ENCODE data around the gene TIMM22. TPM values are rescaled to one million over a fixed set of nuclear protein-coding genes. Genes with fewer than 3 reads are reported as not detected.

TIMM22 gene
- polyA plus RNA-seq, 3 donors: 3.2 to 13.6 (median 13.1) TPM

DNA sequence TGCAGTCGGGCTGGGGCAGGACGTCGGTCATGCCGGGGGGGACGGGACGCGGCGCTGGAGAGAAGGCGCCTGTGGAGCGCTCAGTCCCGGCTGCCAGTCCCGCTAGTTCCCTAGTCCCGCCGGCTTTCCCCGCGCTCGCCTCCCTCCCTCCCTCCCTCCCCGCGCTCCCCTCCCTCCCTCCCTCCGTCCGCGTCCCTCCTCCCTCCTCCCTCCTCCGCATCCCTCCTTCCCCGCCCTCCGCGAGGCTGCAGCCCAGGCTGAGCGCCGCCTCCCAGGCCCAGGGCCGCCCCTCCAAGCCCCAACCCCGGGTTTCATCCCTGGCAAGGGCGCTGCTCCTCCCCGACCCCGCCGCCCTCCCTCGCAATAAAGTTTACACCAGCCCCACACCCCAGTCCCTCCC, 34.8 kb downstream of the TIMM22 start:
- no peak overlapping the region for H3K4me2 ChIP-seq (replicated peaks; ENCODE audit: extremely low read depth, low read length, poor library complexity, severe bottlenecking)
- Mint-ChIP-seq H3K4me3 (no peak overlapping the region), H3K36me3 (peaks cover 25 to 66% of the 10 kb centered on the region in 2 donors), H3K9me3 (no peaks in the 10 kb centered on the region), H3K27me3 (ENCODE audit: low read depth in 3 of 3) (no peaks in the 10 kb centered on the region), H3K27ac (no peak overlapping the region), H3K4me1 (peaks cover 13% of the 10 kb centered on the region)
- 73% methylated on average over 13 of the region's 35 CpGs for WGBS (ENCODE audit: insufficient coverage)
- H3K27me3 ChIP-seq (ENCODE audit: control insufficient read depth in 2 of 2, insufficient read depth in 2 of 2, low read length in 2 of 2): no peaks in the 10 kb centered on the region
- no peaks in the 10 kb centered on the region for H3K9me3 ChIP-seq (replicated peaks in 1 of 2; ENCODE audit: control insufficient read depth in 1 of 2, insufficient read depth in 1 of 2, low read length in 2 of 2)
- TF ChIP-seq, protein P1, sequence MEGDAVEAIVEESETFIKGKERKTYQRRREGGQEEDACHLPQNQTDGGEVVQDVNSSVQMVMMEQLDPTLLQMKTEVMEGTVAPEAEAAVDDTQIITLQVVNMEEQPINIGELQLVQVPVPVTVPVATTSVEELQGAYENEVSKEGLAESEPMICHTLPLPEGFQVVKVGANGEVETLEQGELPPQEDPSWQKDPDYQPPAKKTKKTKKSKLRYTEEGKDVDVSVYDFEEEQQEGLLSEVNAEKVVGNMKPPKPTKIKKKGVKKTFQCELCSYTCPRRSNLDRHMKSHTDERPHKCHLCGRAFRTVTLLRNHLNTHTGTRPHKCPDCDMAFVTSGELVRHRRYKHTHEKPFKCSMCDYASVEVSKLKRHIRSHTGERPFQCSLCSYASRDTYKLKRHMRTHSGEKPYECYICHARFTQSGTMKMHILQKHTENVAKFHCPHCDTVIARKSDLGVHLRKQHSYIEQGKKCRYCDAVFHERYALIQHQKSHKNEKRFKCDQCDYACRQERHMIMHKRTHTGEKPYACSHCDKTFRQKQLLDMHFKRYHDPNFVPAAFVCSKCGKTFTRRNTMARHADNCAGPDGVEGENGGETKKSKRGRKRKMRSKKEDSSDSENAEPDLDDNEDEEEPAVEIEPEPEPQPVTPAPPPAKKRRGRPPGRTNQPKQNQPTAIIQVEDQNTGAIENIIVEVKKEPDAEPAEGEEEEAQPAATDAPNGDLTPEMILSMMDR (IDR thresholded peaks at IDR 0.05): no peak
- no peak overlapping the region for H2AFZ ChIP-seq (ENCODE audit: insufficient read depth, low read depth, low read length, poor library complexity, severe bottlenecking)
- H3K27ac ChIP-seq (ENCODE audit: low read depth in 1 of 2, low read length in 2 of 2): no peak overlapping the region
- H3K9ac ChIP-seq (ENCODE audit: insufficient read depth, low read length, poor library complexity, severe bottlenecking): no peak overlapping the region
- intact Hi-C loops (cut with micrococcal nuclease): no loop called here
- no peak overlapping the region for H3K4me3 ChIP-seq (replicated peaks in 1 of 3; ENCODE audit: low read depth in 2 of 3, low read length in 3 of 3)
- H3K4me1 ChIP-seq (ENCODE audit: control insufficient read depth in 1 of 2, insufficient read depth in 2 of 2, low read length in 2 of 2): no peaks in the 10 kb centered on the region
- no peak for DNase-seq
- H3K36me3 ChIP-seq (replicated peaks in 1 of 2; ENCODE audit: control insufficient read depth in 1 of 2, insufficient read depth in 2 of 2, low read length in 2 of 2): peaks cover 38 to 73% of the 10 kb centered on the region in 2 donors
- H3K79me2 ChIP-seq (ENCODE audit: insufficient read depth, low read length): peaks cover 45% of the 10 kb centered on the region
- peaks cover 93% of the 10 kb centered on the region for H4K20me1 ChIP-seq (ENCODE audit: insufficient read depth, low read length)

DNA sequence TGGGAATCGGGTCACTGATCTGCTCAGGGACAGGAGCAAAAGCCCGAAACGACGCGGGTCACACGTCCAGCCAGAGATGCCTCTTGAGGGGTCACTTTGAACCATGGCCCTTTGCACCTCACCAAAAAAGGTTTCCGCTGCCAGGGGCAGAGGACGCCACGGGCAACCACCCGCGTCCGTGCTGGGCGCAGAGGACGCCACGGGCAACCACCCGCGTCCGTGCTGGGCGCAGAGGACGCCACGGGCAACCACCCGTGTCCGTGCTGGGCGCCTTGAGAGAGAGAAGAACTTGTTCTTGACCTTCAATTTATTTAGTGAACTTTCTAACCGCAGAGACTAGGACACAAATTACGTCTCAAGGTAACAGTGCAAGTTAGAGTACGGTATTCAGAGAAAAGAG, 35.5 kb downstream of the TIMM22 start:
- WGBS (ENCODE audit: insufficient coverage): 91% methylated on average over 23 of the region's 27 CpGs
- Mint-ChIP-seq H3K9me3 (no peaks in the 10 kb centered on the region), H3K27me3 (ENCODE audit: low read depth in 3 of 3) (no peaks in the 10 kb centered on the region), H3K27ac (no peak overlapping the region), H3K4me1 (peaks cover 13% of the 10 kb centered on the region), H3K4me3 (no peak overlapping the region), H3K36me3 (peaks cover 26 to 68% of the 10 kb centered on the region in 2 donors)
- Histone ChIP-seq H4K20me1 (ENCODE audit: insufficient read depth, low read length) (peaks cover 93% of the 10 kb centered on the region), H2AFZ (ENCODE audit: insufficient read depth, low read depth, low read length, poor library complexity, severe bottlenecking) (no peak overlapping the region), H3K79me2 (ENCODE audit: insufficient read depth, low read length) (peaks cover 45% of the 10 kb centered on the region), H3K27me3 (ENCODE audit: control insufficient read depth in 2 of 2, insufficient read depth in 2 of 2, low read length in 2 of 2) (no peaks in the 10 kb centered on the region), H3K36me3 (replicated peaks in 1 of 2; ENCODE audit: control insufficient read depth in 1 of 2, insufficient read depth in 2 of 2, low read length in 2 of 2) (peaks cover 32 to 73% of the 10 kb centered on the region in 2 donors), H3K4me1 (ENCODE audit: control insufficient read depth in 1 of 2, insufficient read depth in 2 of 2, low read length in 2 of 2) (no peaks in the 10 kb centered on the region), H3K27ac (ENCODE audit: low read depth in 1 of 2, low read length in 2 of 2) (no peak overlapping the region), H3K9ac (ENCODE audit: insufficient read depth, low read length, poor library complexity, severe bottlenecking) (no peak overlapping the region), H3K4me2 (replicated peaks; ENCODE audit: extremely low read depth, low read length, poor library complexity, severe bottlenecking) (no peak overlapping the region), H3K4me3 (replicated peaks in 1 of 3; ENCODE audit: low read depth in 2 of 3, low read length in 3 of 3) (no peak overlapping the region), H3K9me3 (replicated peaks in 1 of 2; ENCODE audit: control insufficient read depth in 1 of 2, insufficient read depth in 1 of 2, low read length in 2 of 2) (no peaks in the 10 kb centered on the region)
- DNase-seq: no peak
- TF ChIP-seq, protein P1 (IDR thresholded peaks at IDR 0.05): no peak
- intact Hi-C loops (cut with micrococcal nuclease): no loop called here
